Pancreas (tissue), 10 donors: Measurements from ENCODE around the gene ZBTB44. TPM values are rescaled to one million over a fixed set of nuclear protein-coding genes. Genes with fewer than 3 reads are reported as not detected.

Experiments used
- ATAC-seq, 4 donors: fragments of 200-7000 bp; cut with Tn5 transposase; one replicate each; pipeline versions ENCODE4 v1.8.0 to v1.9.1; 2020; ENCODE audit warnings: mild to moderate bottlenecking in 4 of 4, moderate library complexity in 4 of 4
- DNase-seq, 6 donors: peaks; one replicate each; pipeline ENCODE4 v3.0.0-alpha.2; 2020
- FAIRE-seq: peaks from 2 replicates; lab custom pipeline; 2012; peaks lifted over from hg19 to GRCh38; lab: Jason Lieb, UNC
- H3K27ac ChIP-seq, 4 donors: fragments of 200-600 bp; sonication (generic); 1 replicate in 3 of 4; 2 replicates in 1 of 4; pipeline versions ENCODE4 v1.5.0 to v1.8.0; 2020
- H3K27me3 ChIP-seq, 4 donors: fragments of 200-600 bp; one replicate each; pipeline ENCODE4 v1.8.0; 2021
- H3K36me3 ChIP-seq, 3 donors: fragments of 200-600 bp; sonication (generic) in 1 of 3; one replicate each; pipeline versions ENCODE4 v1.5.0 to v1.8.0; 2020 to 2021
- H3K4me1 ChIP-seq, 3 donors: fragments of 200-600 bp; one replicate each; pipeline ENCODE4 v1.8.0; 2021
- H3K4me3 ChIP-seq, 4 donors: fragments of 200-600 bp; sonication (generic) in 2 of 4; one replicate each; pipeline versions ENCODE4 v1.5.0 to v1.8.0; 2020 to 2021
- H3K9me3 ChIP-seq, 4 donors: fragments of 200-600 bp; one replicate each; pipeline ENCODE4 v1.8.0; 2021
- WGBS, 2 donors: extraction: QIAGEN DNeasy Blood & Tissue Kit; methylation state at CpG; one replicate each; pipeline ENCODE4 v1.1.7; 2013; 5-methylcytosine and 5-hydroxymethylcytosine counted together
- intact Hi-C, 3 donors: fragments of 100-400 bp; cut with DNase I; formaldehyde crosslinking; loops; one replicate each; pipeline versions ENCODE4 v1.11.1 to v1.14.2; 2022
- polyA plus RNA-seq, 2 donors: library from polyadenylated mRNA; stranded (reverse); fragments of 200-250 nt; gene quantifications; one replicate each; pipeline ENCODE4 v1.2.3, GENCODE V29; 2013
- total RNA-seq, 6 donors: library from RNA; stranded (reverse); fragmentation: NEBNext Ultra II Directional in 4 of 6; extraction: Animal tissue kit (Norgen Biotek cat#: 25700) in 4 of 6; gene quantifications; one replicate each; pipeline versions ENCODE4 v1.2.1 to v1.2.4, GENCODE V29; 2021 to 2023
- TF ChIP-seq, protein P1 (sequence below), 4 donors: fragments of 200-600 bp; sonication (generic) in 3 of 4; IDR thresholded peaks; one replicate each; pipeline versions ENCODE4 v1.5.0 to v1.8.0; 2021; ENCODE audit warnings: antibody characterized with exemption in 4 of 4
- donor health status: healthy with polysubstance abuse.
- donor health status: DM: no; HTN: no; CAD: no; lungs with moderate emphysema.
- donor health status: DM: no; HTN: no; CAD: no.
- donor health status: control.
- donor health status: control.
- donor health status: Bipolar disorder and iron deficiency.
- donor health status: DM: yes; HTN: yes; CAD: no.
- donor health status: DM: no; HTN: no; CAD: no.
- donor health status: DM: no; HTN: no; CAD: no.
- donor health status: DM: yes; HTN: yes; CAD: no.

The ZBTB44 gene
- total and polyA plus RNA-seq, 8 donors: 6.4 to 31.1 (median 18.1) TPM

DNA sequence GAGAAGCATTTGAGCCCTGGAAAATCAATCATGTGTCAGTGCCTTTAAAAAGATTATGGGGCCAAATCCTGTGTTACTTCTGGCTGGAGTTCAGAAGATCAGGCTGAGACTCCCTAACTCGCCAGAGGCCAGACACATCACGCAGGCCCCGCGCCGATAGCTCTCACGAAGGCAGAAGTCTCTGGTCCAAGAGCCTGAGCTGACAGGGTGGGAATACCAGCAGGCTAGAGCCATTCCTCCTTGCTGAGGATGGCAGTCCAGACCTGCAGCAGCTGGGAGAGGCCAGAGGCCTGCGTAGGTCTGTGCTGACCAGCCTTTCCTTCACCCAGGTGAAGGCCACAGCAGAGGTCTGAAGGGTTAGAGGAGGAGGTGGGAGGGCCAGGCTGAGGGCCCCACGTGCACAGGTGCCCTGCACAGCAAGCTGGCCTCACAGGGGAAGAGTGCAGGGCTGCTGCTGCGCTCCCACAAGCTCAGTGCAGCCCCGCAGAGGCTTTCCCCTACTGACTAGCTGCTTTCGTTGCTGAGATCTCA, 102.2 kb downstream of the ZBTB44 start:
- TF ChIP-seq, protein P1, sequence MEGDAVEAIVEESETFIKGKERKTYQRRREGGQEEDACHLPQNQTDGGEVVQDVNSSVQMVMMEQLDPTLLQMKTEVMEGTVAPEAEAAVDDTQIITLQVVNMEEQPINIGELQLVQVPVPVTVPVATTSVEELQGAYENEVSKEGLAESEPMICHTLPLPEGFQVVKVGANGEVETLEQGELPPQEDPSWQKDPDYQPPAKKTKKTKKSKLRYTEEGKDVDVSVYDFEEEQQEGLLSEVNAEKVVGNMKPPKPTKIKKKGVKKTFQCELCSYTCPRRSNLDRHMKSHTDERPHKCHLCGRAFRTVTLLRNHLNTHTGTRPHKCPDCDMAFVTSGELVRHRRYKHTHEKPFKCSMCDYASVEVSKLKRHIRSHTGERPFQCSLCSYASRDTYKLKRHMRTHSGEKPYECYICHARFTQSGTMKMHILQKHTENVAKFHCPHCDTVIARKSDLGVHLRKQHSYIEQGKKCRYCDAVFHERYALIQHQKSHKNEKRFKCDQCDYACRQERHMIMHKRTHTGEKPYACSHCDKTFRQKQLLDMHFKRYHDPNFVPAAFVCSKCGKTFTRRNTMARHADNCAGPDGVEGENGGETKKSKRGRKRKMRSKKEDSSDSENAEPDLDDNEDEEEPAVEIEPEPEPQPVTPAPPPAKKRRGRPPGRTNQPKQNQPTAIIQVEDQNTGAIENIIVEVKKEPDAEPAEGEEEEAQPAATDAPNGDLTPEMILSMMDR (IDR thresholded peaks at IDR 0.05): no peak
- FAIRE-seq (no peak), DNase-seq (peak in 2 of 6 donors; percentile 13 to 57), ATAC-seq (peak in 3 of 4 donors; percentile 26 to 45 (median 27))
- Histone ChIP-seq H3K4me3 (no peak overlapping the region), H3K27ac (no peak overlapping the region), H3K9me3 (no peaks in the 10 kb centered on the region), H3K27me3 (no peaks in the 10 kb centered on the region), H3K36me3 (peaks cover 0 to 18% (median 0%) of the 10 kb centered on the region in 3 donors), H3K4me1 (no peaks in the 10 kb centered on the region)
- intact Hi-C loops: loop anchor here in 1 of 3 donors (10.0 kb wide), 2 partner anchors 172 to 212 kb away; partner anchors contain the start of gene ADAMTS8
- WGBS, 2 donors: 64 to 69% methylated on average over 11 of the region's 11 CpGs

GRCh38 chr11:130211781-130212401, 102.8 kb downstream of the ZBTB44 start:
- Histone ChIP-seq H3K27ac (no peak overlapping the region), H3K36me3 (peaks cover 0 to 23% (median 0%) of the 10 kb centered on the region in 3 donors), H3K9me3 (no peaks in the 10 kb centered on the region), H3K4me1 (no peaks in the 10 kb centered on the region), H3K27me3 (no peaks in the 10 kb centered on the region), H3K4me3 (no peak overlapping the region)
- TF ChIP-seq, protein P1 (IDR thresholded peaks at IDR 0.05): no peak
- no peak for ATAC-seq
- FAIRE-seq: no peak
- intact Hi-C loops: loop anchor here in 1 of 3 donors (10.0 kb wide), 2 partner anchors 173 to 213 kb away; partner anchors contain the start of gene ADAMTS8
- peak in 2 of 6 donors; percentile 7 to 51 for DNase-seq
- 79 to 84% methylated on average over 19 of the region's 19 CpGs for WGBS, 2 donors

- intact Hi-C loops: loop anchor here in 1 of 3 donors (10.0 kb wide), 2 partner anchors 174 to 214 kb away; partner anchors contain the start of gene ADAMTS8
- H3K9me3 ChIP-seq: no peaks in the 10 kb centered on the region
- FAIRE-seq: no peak
- TF ChIP-seq, protein P1 (IDR thresholded peaks at IDR 0.05): no peak
- H3K4me1 ChIP-seq: no peaks in the 10 kb centered on the region
- ATAC-seq: no peak
- H3K27ac ChIP-seq: no peak overlapping the region
- peaks cover 0 to 23% (median 0%) of the 10 kb centered on the region in 3 donors for H3K36me3 ChIP-seq
- WGBS, 2 donors: 87 to 88% methylated on average over 3 of the region's 3 CpGs
- no peak overlapping the region for H3K4me3 ChIP-seq
- peak in 2 of 6 donors; percentile 4 to 23 for DNase-seq
- H3K27me3 ChIP-seq: no peaks in the 10 kb centered on the region
Measured at GRCh38 chr11:130211144-130211543, 103.6 kb downstream of the ZBTB44 start.

DNA sequence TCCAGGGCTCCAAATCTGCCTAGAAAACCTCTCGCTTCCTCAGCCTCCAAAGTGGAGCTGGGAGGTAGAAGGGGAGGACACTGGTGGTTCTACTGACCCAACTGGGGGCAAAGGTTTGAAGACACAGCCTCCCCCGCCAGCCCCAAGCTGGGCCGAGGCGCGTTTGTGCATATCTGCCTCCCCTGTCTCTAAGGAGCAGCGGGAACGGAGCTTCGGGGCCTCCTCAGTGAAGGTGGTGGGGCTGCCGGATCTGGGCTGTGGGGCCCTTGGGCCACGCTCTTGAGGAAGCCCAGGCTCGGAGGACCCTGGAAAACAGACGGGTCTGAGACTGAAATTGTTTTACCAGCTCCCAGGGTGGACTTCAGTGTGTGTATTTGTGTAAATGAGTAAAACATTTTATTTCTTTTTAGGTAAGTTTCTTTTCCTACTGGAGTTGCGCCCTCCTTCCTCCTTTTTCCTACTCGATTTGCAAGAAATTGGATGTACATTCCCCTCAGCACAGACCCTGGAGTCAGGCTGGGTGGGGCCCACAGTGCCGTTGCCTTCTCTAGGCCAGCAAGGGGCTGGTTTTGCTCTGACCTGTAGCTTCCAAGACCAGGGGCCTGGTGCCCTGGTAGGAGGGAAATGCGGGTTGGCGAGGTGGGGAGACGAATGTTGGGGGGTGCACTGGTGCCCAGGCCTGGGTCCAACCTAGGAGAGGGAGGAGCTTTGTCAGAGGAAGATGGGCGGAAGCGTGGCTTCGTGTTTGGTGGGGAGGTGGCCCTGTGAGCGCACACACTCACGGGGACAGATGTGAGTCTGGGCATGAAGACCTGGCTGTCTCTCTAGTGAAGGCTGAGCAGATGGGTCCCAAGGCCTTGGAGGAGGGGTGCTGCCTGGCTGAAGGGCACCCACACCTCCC, 104.5 kb downstream of the ZBTB44 start:
- 91% methylated on average over 23 of the region's 23 CpGs for WGBS, 2 donors
- TF ChIP-seq, protein P1 (IDR thresholded peaks at IDR 0.05): no peak
- Histone ChIP-seq H3K9me3 (no peaks in the 10 kb centered on the region), H3K27me3 (no peaks in the 10 kb centered on the region), H3K36me3 (peaks cover 0 to 23% (median 0%) of the 10 kb centered on the region in 3 donors), H3K4me1 (no peaks in the 10 kb centered on the region), H3K27ac (no peak overlapping the region), H3K4me3 (no peak overlapping the region)
- FAIRE-seq (no peak), DNase-seq (peak in 2 of 6 donors; percentile 9 to 53), ATAC-seq (no peak)
- intact Hi-C loops: loop anchor here in 1 of 3 donors (10.0 kb wide), 2 partner anchors 175 to 215 kb away; partner anchors contain the start of gene ADAMTS8
